Fibroblast of skin of right biceps (primary cell): ENCODE results near the gene ITPA.

Experiments used
- DNase-seq: peaks from one replicate; pipeline ENCODE4 v3.0.0-alpha.2; 2013

ITPA gene

DNA sequence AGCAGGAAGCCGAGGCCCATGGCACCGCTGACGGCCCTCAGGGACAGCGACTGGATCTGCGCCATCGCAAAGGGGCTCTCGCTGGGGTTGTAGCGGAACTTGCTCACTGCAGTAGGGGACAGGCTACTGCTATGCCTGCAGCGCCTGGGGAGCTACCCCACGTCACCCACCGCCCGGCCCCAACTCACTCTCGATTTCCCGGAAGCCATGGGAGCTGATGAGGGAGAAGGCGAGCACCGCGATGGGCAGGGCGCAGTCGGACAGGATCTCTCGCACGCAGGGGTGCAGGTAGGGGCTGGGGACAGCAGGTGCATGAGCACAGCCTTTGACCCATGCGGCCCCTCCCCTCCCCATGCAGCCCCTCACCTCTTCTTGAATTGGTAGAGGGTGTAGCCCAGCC is 19.9 kb downstream of the ITPA start:
- DNase-seq = no peak

DNA sequence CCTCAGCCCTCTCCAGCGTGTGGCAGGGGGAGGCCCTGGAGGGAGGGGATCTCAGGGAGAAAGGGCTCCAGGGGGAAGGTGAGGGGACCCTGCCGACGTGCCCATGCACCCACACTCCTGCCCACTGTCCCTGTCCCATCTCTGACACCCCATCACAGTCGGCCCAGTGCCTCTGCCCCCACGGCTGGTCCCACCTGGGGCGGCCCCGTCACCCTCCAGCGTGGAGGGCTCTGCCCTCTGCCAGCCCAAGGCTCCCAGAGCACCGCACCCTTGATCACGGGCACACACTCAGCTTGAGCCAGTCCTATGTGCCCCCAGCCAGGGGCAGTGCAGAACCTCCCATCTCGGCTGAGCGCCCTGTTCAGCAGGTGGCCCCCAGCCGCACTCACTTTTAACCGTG is 20.5 kb downstream of the ITPA start:
- no peak for DNase-seq

DNA sequence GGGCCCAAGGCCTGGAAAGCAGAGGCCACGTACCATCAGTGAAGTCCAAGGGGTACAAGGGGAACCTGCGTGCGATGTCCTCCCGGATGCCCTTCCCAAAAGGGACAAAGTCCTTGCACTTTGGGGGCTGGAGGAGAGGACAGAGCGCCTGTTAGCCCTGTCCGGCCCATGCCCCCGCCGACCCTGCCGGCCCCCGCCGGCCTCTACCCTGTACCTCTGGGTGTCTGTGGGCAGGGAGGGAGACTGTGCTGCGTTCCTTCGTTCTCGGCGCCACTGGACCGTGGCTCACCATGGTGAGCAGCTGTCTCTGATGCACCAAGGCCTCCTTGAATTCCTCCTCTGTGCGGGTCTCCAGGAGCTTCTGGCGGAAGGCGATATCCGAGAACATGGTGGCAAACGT is 21.8 kb downstream of the ITPA start:
- DNase-seq = no peak

DNA sequence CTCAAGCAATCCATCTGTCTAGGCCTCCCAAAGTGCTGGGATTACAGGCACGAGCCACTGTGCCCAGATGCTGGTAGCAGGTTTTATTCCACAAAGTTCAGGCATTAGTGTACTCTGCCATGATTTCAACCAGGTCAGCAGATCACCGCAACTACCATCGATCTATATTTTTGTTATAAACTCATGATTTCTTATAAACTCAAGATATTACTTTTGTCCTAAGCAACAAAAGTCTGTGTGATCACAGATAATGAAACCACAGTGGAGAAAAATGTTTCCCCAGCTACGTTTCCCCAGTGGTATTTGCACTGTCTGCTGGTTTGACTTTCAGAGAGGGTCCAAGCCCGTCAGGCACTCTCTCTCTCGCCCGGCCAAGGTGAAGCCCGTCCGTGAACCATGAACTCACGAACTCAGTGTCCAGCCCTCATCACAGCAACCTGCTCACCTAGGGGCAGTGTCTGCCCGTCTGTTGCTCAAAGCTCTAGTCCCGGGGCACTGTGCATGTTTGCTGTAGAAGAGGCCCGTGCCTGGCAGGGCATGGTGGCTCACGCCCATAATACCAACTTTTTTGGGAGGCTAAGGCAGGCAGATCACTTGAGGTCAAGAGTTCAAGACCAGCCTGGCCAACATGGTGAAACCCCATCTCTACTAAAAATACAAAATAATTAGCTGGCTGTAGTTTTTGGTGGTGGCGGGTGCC is 22.7 kb downstream of the ITPA start:
- DNase-seq = no peak

DNA sequence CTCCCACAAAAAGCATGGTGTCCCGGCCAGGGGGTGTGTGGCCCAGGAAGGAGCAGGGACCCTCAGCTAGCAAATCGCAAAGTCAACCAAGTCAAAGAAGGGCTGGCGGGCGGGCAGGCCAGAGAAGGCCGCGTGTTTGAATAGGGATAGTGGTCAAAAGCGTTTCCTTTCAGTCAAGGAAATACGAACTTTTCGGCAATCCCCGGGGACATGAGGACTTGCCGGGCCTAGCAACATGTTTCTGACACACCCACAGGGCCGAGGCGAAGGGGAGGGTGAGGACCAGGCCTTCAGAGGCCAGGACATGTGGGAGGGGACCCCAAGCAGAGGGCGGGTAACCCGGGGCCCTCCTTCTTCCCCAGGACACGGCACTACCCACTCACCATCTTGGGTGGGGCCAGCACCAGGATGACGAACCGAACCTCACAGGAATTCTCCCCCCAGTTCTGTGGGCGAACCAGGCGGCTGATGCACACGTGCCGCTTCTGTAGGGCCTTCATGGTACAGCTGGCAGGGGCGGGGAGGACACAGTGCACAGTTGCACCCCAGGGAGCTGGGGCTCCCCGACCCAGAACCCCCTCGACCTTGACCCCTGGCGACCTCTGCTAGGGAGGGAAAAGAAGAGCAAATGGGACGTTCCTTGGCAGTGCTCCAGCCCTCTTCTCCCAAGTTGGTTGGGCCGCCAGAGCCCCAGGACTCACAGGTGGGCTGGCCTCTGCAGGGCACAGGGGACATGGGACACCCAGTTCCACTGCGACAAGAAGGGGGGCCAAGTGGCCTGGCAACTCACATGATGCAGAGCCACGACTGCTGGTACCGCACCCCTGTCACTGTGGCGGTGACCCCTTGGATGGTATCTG is 24.1 kb downstream of the ITPA start:
- no peak for DNase-seq

DNA sequence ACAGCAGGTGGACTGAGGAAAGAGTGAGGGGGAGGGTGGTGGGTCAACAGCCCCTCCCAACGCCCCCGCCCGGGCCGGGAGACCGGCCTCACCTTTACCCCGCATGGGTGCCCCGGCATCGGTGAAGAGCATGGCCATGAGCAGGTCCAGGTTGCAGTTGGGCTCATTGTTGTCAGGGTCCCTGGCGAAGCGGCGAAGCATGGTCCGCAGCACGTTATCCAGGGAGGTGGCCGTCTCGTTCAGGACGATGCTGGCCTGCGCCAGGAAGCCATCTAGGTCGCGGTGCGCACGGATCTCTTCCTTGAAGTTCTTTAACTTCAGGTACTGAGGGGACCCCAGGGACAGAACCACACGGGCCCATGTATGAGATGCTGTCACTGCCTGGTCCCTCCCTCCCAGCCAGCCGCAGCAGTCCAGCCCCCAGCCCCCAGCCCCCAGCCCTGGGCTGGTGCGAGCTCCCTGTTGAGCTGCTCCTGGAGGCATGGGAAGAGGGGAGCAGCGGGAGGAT is 24.7 kb downstream of the ITPA start:
- no peak for DNase-seq

DNA sequence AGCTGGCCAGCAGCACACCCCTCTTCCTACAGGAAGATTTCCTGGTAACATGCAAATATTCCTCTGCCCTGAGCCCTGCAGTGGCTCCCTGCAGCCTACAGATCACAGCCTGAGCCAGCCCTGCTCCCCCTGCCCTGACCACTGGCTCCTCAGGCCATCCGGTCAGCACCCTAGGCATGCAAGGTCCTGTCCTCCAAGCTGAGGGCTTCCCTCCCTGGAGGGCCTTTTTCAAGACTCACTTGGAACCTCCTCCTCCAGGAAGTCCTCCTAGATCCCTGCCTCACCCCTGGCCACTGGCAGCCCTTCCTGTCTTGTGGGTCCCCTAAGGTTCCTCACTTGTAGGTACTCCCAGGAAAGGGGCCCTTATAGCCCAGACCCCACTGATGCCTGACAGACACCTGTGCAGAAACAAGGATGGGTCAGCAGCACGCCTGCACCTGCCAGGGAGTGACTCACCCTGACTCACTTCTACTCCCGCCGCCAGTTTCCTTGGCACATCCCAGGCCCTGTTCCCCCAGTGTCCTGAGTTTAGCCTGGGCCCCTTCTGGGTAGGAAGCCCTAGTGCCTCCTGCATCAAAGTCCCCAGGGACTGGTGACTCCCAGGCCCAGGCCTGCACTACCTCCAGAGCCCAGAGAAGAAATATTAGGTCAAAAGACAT is 26.5 kb downstream of the ITPA start:
- peak; percentile 26 for DNase-seq

DNA sequence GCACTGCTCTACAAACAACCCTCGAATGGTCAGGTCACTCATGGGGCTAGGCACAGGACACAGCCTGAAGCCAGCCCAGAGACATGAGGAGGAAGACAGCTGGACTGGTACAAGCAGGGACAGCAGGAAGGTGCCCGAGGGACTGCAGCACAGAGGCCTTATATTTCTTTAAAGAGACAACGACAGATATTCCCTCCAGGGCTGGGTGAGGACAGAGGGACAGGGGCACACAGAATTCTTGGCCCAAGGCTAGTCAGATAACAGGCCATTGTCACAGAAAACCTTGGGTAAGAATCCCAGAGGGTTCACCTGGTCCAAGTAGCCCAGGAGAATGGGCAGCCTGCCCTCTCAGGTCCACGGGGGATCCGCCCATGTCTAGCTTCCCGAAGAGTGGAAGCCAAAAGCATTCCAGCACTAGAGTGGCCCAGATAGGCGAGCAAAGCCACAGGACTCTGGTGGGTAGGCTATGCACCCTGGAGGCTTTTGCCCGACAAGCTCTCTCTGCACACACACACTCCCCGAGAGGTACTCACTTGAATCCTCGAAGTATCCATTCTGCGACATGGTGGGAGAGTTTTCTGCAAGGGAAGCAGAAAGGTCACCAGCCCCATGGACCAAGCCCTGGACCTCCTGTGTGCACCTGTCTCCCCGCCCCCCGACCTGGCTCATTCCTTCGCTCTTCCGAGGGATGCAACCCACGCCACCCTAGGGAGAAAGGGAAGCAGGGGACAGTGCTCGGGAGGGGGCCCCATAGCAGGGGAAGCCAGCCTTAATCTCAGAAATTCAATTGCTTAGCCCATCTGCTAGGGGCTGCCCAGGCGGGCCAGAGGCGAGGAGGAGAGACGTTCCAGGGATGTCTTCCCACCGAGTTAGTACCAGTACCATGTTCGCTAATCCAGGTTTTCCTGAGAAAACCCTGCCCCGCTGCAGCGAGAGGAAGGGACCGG is 28.0 kb downstream of the ITPA start:
- no peak for DNase-seq

DNA sequence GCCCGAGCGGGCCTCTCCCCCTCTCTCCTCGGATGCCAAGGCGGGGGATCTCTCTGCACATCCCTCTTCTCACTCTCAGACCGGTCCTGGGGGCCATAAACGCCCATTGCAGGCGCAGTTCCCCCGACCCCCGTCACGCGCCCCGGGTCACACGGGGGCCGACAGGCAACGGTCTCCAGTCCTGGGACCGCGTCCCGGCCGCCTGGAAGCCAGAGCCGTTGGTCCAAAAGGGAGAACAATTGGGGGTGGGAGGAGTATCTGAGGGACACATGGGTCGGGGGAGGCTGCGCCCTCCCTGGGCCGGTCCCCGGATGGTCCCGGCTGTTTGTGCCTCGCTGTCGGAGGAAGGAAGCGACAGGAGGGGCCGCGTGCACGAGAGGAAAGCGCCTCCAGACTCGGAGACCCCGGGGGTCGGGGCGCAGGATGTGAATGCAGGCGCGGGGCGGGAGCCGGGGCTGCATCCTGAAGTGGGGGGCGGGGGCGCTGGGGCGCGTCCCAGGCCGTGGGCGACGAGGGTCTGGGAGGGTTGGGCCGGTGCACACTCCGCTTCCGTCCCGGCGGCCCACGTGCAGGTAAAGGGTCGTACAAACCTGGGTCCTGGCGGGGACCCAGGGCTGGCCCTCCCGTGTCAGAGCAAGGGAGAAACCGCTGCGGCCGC is 28.8 kb downstream of the ITPA start:
- DNase-seq = no peak

DNA sequence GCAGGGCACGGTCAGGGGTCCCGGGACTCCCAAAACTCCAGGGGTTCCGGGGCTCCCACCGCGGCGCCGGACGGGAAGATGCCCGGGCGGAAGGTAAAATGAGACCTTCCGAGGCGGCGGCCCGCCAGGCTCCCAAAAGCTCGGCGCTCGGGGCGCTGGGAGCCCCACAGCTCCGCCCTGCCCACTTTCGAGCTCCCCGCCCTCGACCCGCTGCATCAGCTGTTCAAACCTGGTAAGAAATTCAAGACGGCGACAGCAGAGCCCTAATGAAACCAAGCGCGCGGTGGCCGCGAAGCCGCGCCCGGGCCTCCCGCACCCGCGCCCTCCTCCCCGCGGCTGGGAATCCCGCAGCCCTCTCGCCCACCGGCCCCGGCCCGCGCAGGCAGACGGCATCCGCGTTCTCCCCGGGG is 29.3 kb downstream of the ITPA start:
- DNase-seq = no peak

DNA sequence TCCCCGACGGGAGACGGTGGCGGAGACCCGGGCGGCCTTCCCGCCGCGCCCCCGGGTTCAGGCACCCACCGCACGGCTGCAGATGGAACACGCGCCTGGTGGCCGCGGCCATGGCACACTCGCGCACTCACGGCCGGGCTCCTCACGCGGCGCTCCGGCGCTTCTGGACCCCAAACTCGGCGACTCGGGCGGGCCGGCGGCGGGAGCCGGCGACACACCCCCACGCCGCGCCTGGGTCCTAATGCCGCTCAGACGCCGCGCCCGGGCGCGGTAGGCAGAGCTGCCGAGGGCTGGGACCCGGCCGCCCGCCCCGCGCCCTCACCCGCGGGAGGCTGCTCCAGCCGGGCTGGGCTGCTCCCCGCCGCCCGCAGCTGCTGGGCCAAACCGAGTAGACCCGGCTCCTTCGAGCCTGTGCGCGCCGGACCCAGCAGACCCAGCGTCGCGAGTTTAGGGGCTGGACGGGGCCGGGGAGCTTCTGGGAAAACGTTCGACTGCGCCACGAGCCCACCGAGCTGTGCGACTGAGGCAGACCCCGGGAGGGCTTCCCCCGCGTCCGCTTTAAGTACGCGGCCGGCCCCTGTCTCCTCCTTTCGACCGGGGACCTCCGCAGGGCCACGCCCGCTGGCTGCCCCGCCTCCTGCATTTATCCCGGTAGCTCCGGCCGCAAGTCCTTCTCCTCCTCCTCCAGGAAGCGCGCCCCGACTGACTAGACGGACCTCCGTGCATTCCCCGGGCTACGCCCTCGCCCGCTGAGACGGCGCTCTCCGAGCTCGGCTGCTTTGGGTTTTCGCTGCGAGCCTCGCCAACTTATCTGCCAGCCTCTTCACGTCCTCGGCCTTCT is 29.9 kb downstream of the ITPA start, which contains the start of gene SLC4A11:
Gene SLC4A11 (minus strand): TSS at position 165 of the 841 bp plus-strand sequence. CDS start 53 bp downstream, at position 112.
- DNase-seq = peak; percentile 43

DNA sequence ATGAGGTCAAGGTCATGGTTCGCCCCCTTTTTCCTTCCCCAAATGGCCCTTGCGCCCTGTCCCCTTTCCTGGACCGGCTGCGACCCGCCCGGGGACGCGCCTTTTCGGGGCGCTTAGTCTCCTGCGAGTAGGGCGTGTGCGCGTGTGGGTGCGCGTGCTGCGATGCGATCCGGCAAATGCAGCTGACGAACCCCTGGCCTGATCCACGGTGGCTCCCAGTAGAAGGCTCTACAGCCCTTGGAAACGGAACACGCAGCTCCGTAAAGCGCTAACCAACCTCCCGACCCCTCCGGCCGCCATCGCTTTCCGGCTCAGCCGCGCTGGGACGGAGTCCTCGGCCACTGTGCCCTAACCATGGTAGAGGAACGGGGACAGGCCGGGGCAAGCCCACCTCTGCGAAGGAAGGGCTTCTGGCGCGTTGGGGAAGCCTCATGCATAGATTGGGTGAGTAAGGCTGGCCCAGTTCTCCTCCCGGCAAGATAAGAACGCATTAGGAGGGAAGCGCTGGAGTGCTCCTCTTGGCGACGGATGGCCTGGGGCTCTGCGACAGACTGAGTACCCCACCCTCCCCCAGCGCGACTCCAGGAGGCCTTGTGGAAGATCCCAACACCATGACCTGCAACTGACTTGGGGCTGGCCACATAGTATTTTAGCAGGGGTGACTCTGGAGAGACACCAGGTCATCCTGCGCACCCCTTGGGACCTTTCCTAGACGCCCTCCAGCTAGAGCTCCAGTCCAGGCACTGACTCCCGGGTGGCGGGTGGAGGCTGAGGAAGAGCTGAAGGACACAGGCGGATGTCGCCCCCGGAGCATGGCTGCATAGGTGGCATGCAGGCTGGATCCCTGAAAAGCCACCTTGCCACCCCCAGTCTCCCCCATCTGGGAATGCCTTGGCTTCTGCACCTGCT is 30.8 kb downstream of the ITPA start:
- no peak for DNase-seq

DNA sequence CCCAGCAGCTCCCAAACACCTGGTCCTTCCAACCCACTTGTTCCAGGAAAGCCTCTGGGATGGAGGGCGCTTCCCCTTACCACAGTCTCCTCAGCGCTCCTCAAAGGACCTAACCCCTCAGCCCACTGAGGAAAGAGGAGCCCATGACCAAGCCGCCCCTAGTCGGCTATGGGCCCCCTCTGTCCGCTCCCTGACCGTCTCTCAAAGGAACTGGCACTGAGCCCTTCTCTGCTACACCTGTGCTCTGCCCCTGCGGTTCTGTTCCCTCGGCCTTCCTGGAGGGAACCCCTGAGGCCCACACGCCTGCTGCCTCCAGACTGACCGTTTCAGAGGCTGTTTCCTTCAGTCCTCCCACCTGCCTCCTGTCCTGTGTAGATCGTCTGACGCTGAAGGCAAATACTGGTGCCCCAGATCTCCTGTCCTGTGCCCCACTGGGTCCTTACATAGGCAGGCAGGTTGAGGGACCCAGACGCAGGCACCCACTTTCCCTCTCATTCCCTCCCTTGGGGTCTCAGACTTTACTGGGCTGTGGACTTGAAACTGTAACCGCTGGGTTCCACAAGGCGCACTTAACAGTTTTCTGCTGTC is 31.6 kb downstream of the ITPA start:
- DNase-seq = no peak

DNA sequence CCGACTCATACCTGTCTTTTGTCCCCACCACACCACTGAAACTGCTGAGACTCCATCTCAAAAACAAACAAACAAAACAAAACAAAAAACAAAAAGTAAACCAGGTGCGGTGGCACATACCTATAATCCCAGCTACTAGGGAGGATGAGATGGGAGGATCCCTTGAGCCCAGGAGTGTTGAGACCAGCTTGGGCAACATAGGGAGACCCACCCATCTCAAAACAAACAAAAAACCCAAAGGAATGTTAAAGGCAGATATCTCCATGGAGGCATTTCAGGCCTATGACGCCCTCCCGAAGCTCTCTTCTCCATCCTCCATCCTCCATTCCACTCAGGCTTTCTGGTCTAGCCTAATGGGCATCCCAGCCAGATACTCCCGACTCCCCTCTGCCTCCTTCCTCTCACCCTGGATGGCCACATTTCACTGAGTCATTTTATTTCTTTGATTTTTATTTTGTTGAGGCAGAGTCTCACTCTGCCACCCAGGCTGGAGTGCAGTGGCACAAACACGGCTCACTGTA is 32.9 kb downstream of the ITPA start:
- DNase-seq = no peak

DNA sequence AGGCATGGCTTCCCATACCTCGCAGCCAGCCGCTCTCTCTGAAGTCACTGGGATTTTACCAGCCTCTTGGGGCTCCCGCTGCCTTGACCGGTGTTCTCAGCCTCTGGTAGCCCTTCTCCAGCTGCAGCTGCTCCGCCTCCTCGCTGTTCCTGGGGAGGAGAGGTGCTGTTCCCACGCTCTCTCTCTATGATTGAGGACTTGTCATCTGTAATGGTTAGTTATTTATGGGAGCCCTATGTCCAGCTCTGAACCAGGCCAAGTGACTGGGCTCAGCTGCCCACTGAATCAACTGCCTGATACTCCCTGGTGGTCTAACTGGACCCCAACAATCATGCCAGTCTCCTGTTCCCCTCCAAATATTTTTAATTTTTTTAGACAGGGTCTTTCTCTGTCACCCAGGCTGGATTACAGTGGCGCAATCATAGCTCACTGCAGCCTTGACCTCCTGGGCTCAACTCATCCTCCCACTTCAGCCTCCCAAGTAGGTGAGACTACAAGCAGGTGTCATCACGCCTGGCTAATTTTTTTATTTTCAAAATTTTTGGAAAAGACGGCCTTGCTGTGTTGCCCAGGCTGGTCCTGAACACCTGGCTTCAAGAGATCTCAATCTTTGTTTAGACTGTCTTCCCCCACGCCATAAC is 34.5 kb downstream of the ITPA start:
- no peak for DNase-seq

DNA sequence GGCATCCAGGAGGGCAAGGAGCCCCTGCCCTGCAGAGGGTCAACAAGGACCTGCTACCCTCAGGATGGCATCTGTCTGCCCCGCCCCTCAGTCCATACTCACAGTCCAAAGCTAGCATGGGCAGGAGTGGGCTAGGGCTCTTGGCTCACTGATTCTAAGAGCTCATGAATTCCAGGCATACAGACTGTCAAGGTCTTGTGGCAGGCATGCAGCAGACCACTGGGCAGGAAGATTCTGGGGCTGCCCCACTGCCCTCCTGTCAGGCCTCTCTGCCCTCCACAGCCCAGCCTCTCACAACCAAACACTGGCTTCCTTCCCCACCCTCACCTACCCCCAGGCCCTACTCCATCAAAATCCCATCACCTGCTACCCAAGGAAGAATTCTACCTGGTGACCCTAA is 35.3 kb downstream of the ITPA start:
- DNase-seq = no peak

DNA sequence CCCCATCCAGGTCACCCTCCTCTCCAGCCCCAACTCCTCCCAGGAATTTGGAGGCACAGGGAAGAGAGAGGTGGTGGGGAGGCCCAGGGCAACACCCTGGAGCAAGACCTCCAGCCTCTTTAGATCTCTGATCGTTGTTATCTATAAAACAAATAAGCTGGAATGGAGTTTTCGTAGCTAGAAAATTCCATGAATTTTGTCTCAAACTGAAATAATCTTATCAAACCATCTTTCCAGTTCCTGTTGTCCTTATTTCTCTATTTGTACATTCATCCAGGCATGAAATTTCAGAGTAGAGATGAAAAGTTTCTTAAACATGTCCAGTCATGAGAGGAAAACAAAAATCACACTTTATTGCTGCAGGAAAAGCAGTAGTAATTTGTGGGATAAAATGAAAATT is 35.9 kb downstream of the ITPA start:
- no peak for DNase-seq

DNA sequence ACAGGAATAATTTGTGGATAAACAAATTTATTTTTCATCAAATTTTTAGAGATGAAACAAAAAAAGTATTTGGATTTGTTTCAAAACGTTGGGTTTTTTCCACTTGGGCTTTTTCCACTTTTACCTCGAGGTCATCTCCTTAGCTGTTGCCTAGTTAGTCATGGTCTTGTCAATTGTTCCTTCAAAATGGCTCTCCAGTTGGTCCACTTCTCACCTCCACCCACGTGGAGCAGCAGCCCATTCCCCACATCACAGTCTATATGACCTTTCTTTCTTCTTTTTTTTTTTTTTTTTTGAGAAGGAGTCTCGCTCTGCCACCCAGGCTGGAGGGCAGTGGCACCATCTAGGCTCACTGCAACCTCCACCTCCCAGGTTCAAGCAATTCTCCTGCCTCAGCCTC is 36.4 kb downstream of the ITPA start:
- DNase-seq = no peak

DNA sequence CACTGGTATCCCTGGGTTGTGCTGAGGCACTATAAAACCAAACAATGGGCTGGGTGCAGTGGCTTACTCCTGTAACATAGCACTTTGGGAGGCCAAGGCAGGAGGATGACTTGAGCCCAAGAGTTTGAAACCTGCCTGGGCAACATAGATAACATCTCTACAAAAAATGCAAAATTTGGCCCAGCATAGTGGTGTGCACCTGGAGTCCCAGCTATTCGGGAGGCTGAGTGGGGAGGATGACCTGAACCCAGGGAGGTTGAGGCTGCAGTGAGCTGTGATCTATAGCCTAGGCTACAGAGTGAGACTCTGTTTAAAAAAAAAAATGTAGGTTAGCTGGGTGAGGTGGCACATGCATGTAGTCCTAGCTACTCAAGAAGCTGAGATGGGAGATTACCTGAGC is 37.4 kb downstream of the ITPA start:
- no peak for DNase-seq
